Measurements from ENCODE around the gene LCT. TPM values are rescaled to one million over a fixed set of nuclear protein-coding genes. Genes with fewer than 3 reads are reported as not detected.

Gene LCT
- total and polyA plus RNA-seq, 9 of the 15 experiments (the other 6 are each of a cell fraction or from before 2014, with no cell fraction given), result 0.01 to 0.04 (median 0.03) TPM; not detected in 4

- TF ChIP-seq TFE3 (CRISPR knock-in tag; IDR thresholded peaks at IDR 0.05), result no peak
- TF ChIP-seq MCM3 (IDR thresholded peaks at IDR 0.05), result no peak
- no peak for TF ChIP-seq ZBTB26 (CRISPR knock-in tag; IDR thresholded peaks at IDR 0.05)
- TF ChIP-seq ZBTB2 (IDR thresholded peaks at IDR 0.05), result peak; percentile 96
- 0 out of 2 replicates have a peak, but pooled peaks have one; percentile 70 for TF ChIP-seq PML (IDR thresholded peaks at IDR 0.05; ENCODE audit: low read length)
- no peak for TF ChIP-seq ELF4 (CRISPR knock-in tag; IDR thresholded peaks at IDR 0.05)
- TF ChIP-seq MGA (IDR thresholded peaks at IDR 0.05), result peak; percentile 79
- TF ChIP-seq ELF2 (CRISPR knock-in tag; IDR thresholded peaks at IDR 0.05), result no peak
- TF ChIP-seq HNRNPL (IDR thresholded peaks at IDR 0.05; ENCODE audit: low read depth, low read length), result no peak
- no peak for TF ChIP-seq HOXB6 (CRISPR knock-in tag; IDR thresholded peaks at IDR 0.05; ENCODE audit: borderline replicate concordance)
- no peak; the same call in 1 of the 2 replicates for TF ChIP-seq TCF7L2 (IDR thresholded peaks at IDR 0.05; ENCODE audit: low read depth, low read length)
- TF ChIP-seq ZNF696 (CRISPR knock-in tag; conservative IDR thresholded peaks at IDR 0.05), result no peak
- 0 out of 2 replicates have a peak, but pooled peaks have one; percentile 28 for TF ChIP-seq SMAD3 (CRISPR knock-in tag; conservative IDR thresholded peaks at IDR 0.05)
Measured at GRCh38 chr2:135876066-135876711, 39.2 kb upstream of the LCT start, which contains the start of gene MCM6 (continued).

All from K562 (cell line).